ENCODE data around the gene STARD13.

The STARD13 gene

GRCh38 chr13:33128134-33128533 is 157.4 kb downstream of the STARD13 start:
- no peak overlapping the region for H3K4me3 ChIP-seq (ENCODE audit: control insufficient read depth, low read depth, low read length)
- no peak for DNase-seq (ENCODE audit: low read depth)
- TF ChIP-seq CTCF (IDR thresholded peaks at IDR 0.05; ENCODE audit: control insufficient read depth, insufficient read depth, low read depth, low read length, missing control alignments) = no peak

GRCh38 chr13:33127009-33127551 is 158.5 kb downstream of the STARD13 start:
- no peak for DNase-seq (ENCODE audit: low read depth)
- no peak overlapping the region for H3K4me3 ChIP-seq (ENCODE audit: control insufficient read depth, low read depth, low read length)

GRCh38 chr13:33125821-33126570 is 159.6 kb downstream of the STARD13 start:
- peak; percentile 86 for DNase-seq (ENCODE audit: low read depth)
- no peak for TF ChIP-seq CTCF (IDR thresholded peaks at IDR 0.05; ENCODE audit: control insufficient read depth, insufficient read depth, low read depth, low read length, missing control alignments)
- no peak overlapping the region for H3K4me3 ChIP-seq (ENCODE audit: control insufficient read depth, low read depth, low read length)

More at GRCh38 chr13:33127009-33127551, 158.5 kb downstream of the STARD13 start:
- TF ChIP-seq CTCF (IDR thresholded peaks at IDR 0.05; ENCODE audit: control insufficient read depth, insufficient read depth, low read depth, low read length, missing control alignments) = no peak

- TF ChIP-seq CTCF (IDR thresholded peaks at IDR 0.05; ENCODE audit: control insufficient read depth, insufficient read depth, low read depth, low read length, missing control alignments) = no peak
- DNase-seq (ENCODE audit: low read depth) = no peak
- no peak overlapping the region for H3K4me3 ChIP-seq (ENCODE audit: control insufficient read depth, low read depth, low read length)
Observed at GRCh38 chr13:33123066-33123859, 162.3 kb downstream of the STARD13 start.

- DNase-seq (ENCODE audit: low read depth) = no peak
- no peak overlapping the region for H3K4me3 ChIP-seq (ENCODE audit: control insufficient read depth, low read depth, low read length)
Observed at GRCh38 chr13:33119856-33120543, 165.6 kb downstream of the STARD13 start.

More at GRCh38 chr13:33119856-33120543, 165.6 kb downstream of the STARD13 start:
- TF ChIP-seq CTCF (IDR thresholded peaks at IDR 0.05; ENCODE audit: control insufficient read depth, insufficient read depth, low read depth, low read length, missing control alignments) = no peak
